ENCODE data around the gene SSBP2.

DNA sequence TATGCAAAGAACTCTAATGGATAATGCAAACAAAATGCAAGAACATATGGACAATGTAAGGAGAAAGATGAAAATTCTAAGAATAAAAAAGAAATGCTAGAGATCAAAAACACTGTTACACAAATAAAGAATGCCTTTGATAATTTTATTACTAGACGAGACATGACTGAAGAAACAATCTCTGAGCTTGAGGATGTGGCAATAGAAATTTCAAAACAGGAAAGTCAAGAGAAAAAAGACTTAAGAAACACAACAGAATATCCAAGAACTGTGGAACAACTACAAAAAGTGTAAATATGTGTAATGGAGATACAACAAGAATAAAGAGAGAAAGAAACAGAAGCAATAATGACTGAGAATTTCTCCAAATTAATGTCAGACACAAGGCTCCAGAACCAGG, 216.5 kb downstream of the SSBP2 start:
- TF ChIP-seq CTCF (IDR thresholded peaks at IDR 0.05) (no peak), POLR2A (IDR thresholded peaks at IDR 0.05) (no peak), POLR2AphosphoS5 (IDR thresholded peaks at IDR 0.05) (no peak), EP300 (IDR thresholded peaks at IDR 0.05) (no peak)
